GM21825 (cell line): Measurements from ENCODE around the gene PLA2G4E.
A peak's percentile ranks its signal among the peaks of the same experiment; 100 is the strongest.

Experiments
- ATAC-seq: cut with Tn5 transposase; IDR thresholded peaks from one replicate; pipeline ENCODE4 v1.9.1; 2021; ENCODE audit warnings: mild to moderate bottlenecking, moderate library complexity; ENCODE audit not compliant: unreplicated experiment

The PLA2G4E gene

GRCh38 chr15:41979493-41980266 lies 41.2 kb downstream of the PLA2G4E start:
- ATAC-seq, result no peak

GRCh38 chr15:41978534-41978933 lies 42.3 kb downstream of the PLA2G4E start:
- no peak for ATAC-seq

GRCh38 chr15:41977757-41978383 lies 43.0 kb downstream of the PLA2G4E start:
- no peak for ATAC-seq

GRCh38 chr15:41975669-41976068 lies 45.2 kb downstream of the PLA2G4E start:
- no peak for ATAC-seq

GRCh38 chr15:41974041-41974440 lies 46.8 kb downstream of the PLA2G4E start:
- ATAC-seq, result no peak

- ATAC-seq, result peak; percentile 75
Observed at GRCh38 chr15:41972253-41973242, 48.3 kb downstream of the PLA2G4E start, which contains the start of gene EHD4. Gene EHD4 (minus strand): TSS chr15:41972557. CDS start chr15:41972494, 63 bp downstream.

- peak; percentile 18 for ATAC-seq
Observed at GRCh38 chr15:41971895-41972252, 49.0 kb downstream of the PLA2G4E start.

- ATAC-seq, result peak; percentile 49
Observed at GRCh38 chr15:41971089-41971894, 49.5 kb downstream of the PLA2G4E start.

- no peak for ATAC-seq
Observed at GRCh38 chr15:41970456-41970855, 50.4 kb downstream of the PLA2G4E start.

- no peak for ATAC-seq
Observed at GRCh38 chr15:41969851-41970431, 50.9 kb downstream of the PLA2G4E start.

GRCh38 chr15:41968701-41969100 lies 52.1 kb downstream of the PLA2G4E start:
- no peak for ATAC-seq

- no peak for ATAC-seq
Observed at GRCh38 chr15:41967506-41968206, 53.2 kb downstream of the PLA2G4E start.

- no peak for ATAC-seq
Observed at GRCh38 chr15:41966920-41967465, 53.8 kb downstream of the PLA2G4E start.

GRCh38 chr15:41966414-41966812 lies 54.4 kb downstream of the PLA2G4E start:
- ATAC-seq, result no peak

GRCh38 chr15:41965441-41966413 lies 55.1 kb downstream of the PLA2G4E start:
- ATAC-seq, result no peak

- no peak for ATAC-seq
Observed at GRCh38 chr15:41961595-41962202, 59.1 kb downstream of the PLA2G4E start.

GRCh38 chr15:41961001-41961518 lies 59.8 kb downstream of the PLA2G4E start:
- no peak for ATAC-seq
